Non-pigmented ciliary epithelial cell (primary cell): ENCODE data around the gene NFATC2.

Source experiments
- DNase-seq: peaks from one replicate; pipeline ENCODE4 v3.0.0-alpha.2; 2010; ENCODE audit warnings: low read depth

NFATC2 gene

GRCh38 chr20:51389543-51390264 is 152.8 kb downstream of the NFATC2 start:
- DNase-seq: no peak

- no peak for DNase-seq
Measured at GRCh38 chr20:51388756-51389542, 153.6 kb downstream of the NFATC2 start.

- DNase-seq: no peak
Measured at GRCh38 chr20:51388227-51388626, 154.3 kb downstream of the NFATC2 start.

GRCh38 chr20:51387125-51387875 is 155.2 kb downstream of the NFATC2 start:
- no peak for DNase-seq

GRCh38 chr20:51386586-51386985 is 155.9 kb downstream of the NFATC2 start:
- DNase-seq: no peak

- no peak for DNase-seq
Measured at GRCh38 chr20:51385646-51386530, 156.6 kb downstream of the NFATC2 start.

- DNase-seq: no peak
Measured at GRCh38 chr20:51384875-51385274, 157.6 kb downstream of the NFATC2 start.

GRCh38 chr20:51383891-51384510 is 158.5 kb downstream of the NFATC2 start:
- DNase-seq: no peak

GRCh38 chr20:51382986-51383821 is 159.3 kb downstream of the NFATC2 start:
- no peak for DNase-seq

GRCh38 chr20:51382111-51382985 is 160.2 kb downstream of the NFATC2 start:
- DNase-seq: no peak

GRCh38 chr20:51381557-51381956 is 161.0 kb downstream of the NFATC2 start:
- no peak for DNase-seq

GRCh38 chr20:51380401-51381385 is 161.8 kb downstream of the NFATC2 start:
- no peak for DNase-seq

GRCh38 chr20:51379601-51380341 is 162.7 kb downstream of the NFATC2 start:
- DNase-seq: no peak

- no peak for DNase-seq
Measured at GRCh38 chr20:51378171-51378928, 164.2 kb downstream of the NFATC2 start.

GRCh38 chr20:51377132-51377531 is 165.4 kb downstream of the NFATC2 start:
- DNase-seq: no peak

GRCh38 chr20:51376111-51376510 is 166.4 kb downstream of the NFATC2 start:
- no peak for DNase-seq

GRCh38 chr20:51375561-51375960 is 167.0 kb downstream of the NFATC2 start:
- no peak for DNase-seq
